K562 (cell line): ENCODE measurements around the gene ST14. TPM values are rescaled to one million over a fixed set of nuclear protein-coding genes. Genes with fewer than 3 reads are reported as not detected.

ENCODE experiments used
- ATF7 ChIP-seq: fragments of 450-650 bp; IDR thresholded peaks from 2 replicates; pipeline ENCODE4 v1.7.1; 2014; ENCODE audit warnings: mild to moderate bottlenecking, moderate library complexity
- FOXO4 ChIP-seq: fragments of 450-650 bp; formaldehyde crosslinking; IDR thresholded peaks from 2 replicates; pipeline ENCODE4 v1.4.0; 2020; ENCODE audit warnings: mild to moderate bottlenecking, moderate library complexity
- KHSRP ChIP-seq: fragments of 450-650 bp; IDR thresholded peaks from 2 replicates; pipeline ENCODE4 v1.6.1; 2017
- MEF2A ChIP-seq: IDR thresholded peaks from 2 replicates; pipeline ENCODE4 v1.6.1; 2011; ENCODE audit warnings: low read depth, mild to moderate bottlenecking, low read length, moderate library complexity; ENCODE audit not compliant: control insufficient read depth
- SPI1 ChIP-seq: IDR thresholded peaks from 2 replicates; pipeline ENCODE4 v1.6.1; 2011; ENCODE audit warnings: low read depth, low read length, control low read depth, borderline replicate concordance
- ZNF124 ChIP-seq: sonication (generic); formaldehyde crosslinking; IDR thresholded peaks from 2 replicates; pipeline ENCODE4 v1.8.1; 2022; ENCODE audit warnings: missing genetic modification reagents
- ZNF76 ChIP-seq: fragments of 250-450 bp; sonication (Bioruptor Pico); IDR thresholded peaks from 2 replicates; pipeline ENCODE4 v1.4.0; 2020; ENCODE audit warnings: mild to moderate bottlenecking, moderate library complexity, borderline replicate concordance
- polyA plus RNA-seq, 8 experiments: library from polyadenylated mRNA; depleted of rRNA in 4 of 8; stranded (reverse) in 5 of 8; unstranded in 3 of 8; fragments of >200 nt; fragmentation: Nextera tagmentation in 2 of 8; fragmentation: Illumina TruSeq in 1 of 8; extraction: Ambion mirVana in 2 of 8; extraction: Trizol in 1 of 8; gene quantifications; 2 replicates each; pipeline versions ENCODE4 v1.2.1 to v1.2.3, GENCODE V29; 2011 to 2014; ENCODE audit warnings: inconsistent platforms in 1 of 8, missing spikeins in 1 of 8
- total RNA-seq, 7 experiments: library from RNA; depleted of rRNA in 6 of 7; stranded (reverse); fragments of >200 nt in 6 of 7; fragmentation: Illumina TruSeq in 2 of 7; extraction: Trizol in 2 of 7; gene quantifications; 2 replicates each; pipeline versions ENCODE4 v1.2.1 to v1.2.3, GENCODE V29; 2011 to 2021; ENCODE audit warnings: low replicate concordance in 1 of 7
- TF ChIP-seq, protein P1 (sequence below), 2 experiments: IDR thresholded peaks in 1 of 2; conservative IDR thresholded peaks in 1 of 2; 2 replicates each; pipeline ENCODE4 v1.6.1; 2016; ENCODE audit warnings: low read depth in 2 of 2, mild to moderate bottlenecking in 1 of 2, missing compliant biosample characterization in 1 of 2, missing genetic modification characterization in 1 of 2, moderate library complexity in 1 of 2
- TF ChIP-seq, protein P2 (sequence below): fragments of 450-650 bp; IDR thresholded peaks from 2 replicates; pipeline ENCODE4 v1.6.1; 2017; ENCODE audit warnings: mild to moderate bottlenecking, moderate library complexity
- TF ChIP-seq, protein P3 (sequence below), 2 experiments: IDR thresholded peaks; 2 replicates each; pipeline ENCODE4 v1.6.1; 2012; ENCODE audit warnings: improper control_type of control experiment in 2 of 2, low read depth in 2 of 2, low read length in 2 of 2, borderline replicate concordance in 1 of 2

The ST14 gene
- total and polyA plus RNA-seq, 9 of the 15 experiments (the other 6 are each of a cell fraction or from before 2014, with no cell fraction given) = 0.08 to 0.20 TPM; not detected in 7

GRCh38 chr11:130187096-130187495 lies 27.5 kb downstream of the ST14 start (continued):
- TF ChIP-seq, protein P1, sequence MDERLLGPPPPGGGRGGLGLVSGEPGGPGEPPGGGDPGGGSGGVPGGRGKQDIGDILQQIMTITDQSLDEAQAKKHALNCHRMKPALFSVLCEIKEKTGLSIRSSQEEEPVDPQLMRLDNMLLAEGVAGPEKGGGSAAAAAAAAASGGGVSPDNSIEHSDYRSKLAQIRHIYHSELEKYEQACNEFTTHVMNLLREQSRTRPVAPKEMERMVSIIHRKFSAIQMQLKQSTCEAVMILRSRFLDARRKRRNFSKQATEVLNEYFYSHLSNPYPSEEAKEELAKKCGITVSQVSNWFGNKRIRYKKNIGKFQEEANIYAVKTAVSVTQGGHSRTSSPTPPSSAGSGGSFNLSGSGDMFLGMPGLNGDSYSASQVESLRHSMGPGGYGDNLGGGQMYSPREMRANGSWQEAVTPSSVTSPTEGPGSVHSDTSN (CRISPR knock-in tag; IDR thresholded peaks at IDR 0.05; ENCODE audit: low read depth) = no peak
- TF ChIP-seq, protein P1 (tag; conservative IDR thresholded peaks at IDR 0.05; ENCODE audit: low read depth) = no peak
- TF ChIP-seq KHSRP (no peak), ZNF124 (CRISPR knock-in tag) (no peak), MEF2A (no peak), ATF7 (no peak), SPI1 (no peak), ZNF76 (CRISPR knock-in tag) (no peak), FOXO4 (no peak)
- TF ChIP-seq, protein P2, sequence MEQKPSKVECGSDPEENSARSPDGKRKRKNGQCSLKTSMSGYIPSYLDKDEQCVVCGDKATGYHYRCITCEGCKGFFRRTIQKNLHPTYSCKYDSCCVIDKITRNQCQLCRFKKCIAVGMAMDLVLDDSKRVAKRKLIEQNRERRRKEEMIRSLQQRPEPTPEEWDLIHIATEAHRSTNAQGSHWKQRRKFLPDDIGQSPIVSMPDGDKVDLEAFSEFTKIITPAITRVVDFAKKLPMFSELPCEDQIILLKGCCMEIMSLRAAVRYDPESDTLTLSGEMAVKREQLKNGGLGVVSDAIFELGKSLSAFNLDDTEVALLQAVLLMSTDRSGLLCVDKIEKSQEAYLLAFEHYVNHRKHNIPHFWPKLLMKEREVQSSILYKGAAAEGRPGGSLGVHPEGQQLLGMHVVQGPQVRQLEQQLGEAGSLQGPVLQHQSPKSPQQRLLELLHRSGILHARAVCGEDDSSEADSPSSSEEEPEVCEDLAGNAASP = no peak
- TF ChIP-seq, protein P3, sequence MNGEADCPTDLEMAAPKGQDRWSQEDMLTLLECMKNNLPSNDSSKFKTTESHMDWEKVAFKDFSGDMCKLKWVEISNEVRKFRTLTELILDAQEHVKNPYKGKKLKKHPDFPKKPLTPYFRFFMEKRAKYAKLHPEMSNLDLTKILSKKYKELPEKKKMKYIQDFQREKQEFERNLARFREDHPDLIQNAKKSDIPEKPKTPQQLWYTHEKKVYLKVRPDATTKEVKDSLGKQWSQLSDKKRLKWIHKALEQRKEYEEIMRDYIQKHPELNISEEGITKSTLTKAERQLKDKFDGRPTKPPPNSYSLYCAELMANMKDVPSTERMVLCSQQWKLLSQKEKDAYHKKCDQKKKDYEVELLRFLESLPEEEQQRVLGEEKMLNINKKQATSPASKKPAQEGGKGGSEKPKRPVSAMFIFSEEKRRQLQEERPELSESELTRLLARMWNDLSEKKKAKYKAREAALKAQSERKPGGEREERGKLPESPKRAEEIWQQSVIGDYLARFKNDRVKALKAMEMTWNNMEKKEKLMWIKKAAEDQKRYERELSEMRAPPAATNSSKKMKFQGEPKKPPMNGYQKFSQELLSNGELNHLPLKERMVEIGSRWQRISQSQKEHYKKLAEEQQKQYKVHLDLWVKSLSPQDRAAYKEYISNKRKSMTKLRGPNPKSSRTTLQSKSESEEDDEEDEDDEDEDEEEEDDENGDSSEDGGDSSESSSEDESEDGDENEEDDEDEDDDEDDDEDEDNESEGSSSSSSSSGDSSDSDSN (IDR thresholded peaks at IDR 0.05; ENCODE audit: borderline replicate concordance in 1 of 2, low read depth in 2 of 2, low read length in 2 of 2) = no peak
